ENCODE data around the gene KLHDC3. TPM values are rescaled to one million over a fixed set of nuclear protein-coding genes. Genes with fewer than 3 reads are reported as not detected.
A peak's percentile ranks its signal among the peaks of the same experiment; 100 is the strongest.
"Not testable (repeated sequence)": the region's sequence is repeated elsewhere in the genome, so short reads cannot be mapped to it uniquely, and the experiment has no call there.

KLHDC3 gene
- polyA plus RNA-seq, 3 donors: 51.9 to 141 (median 106) TPM

GRCh38 chr6:42993445-42993844 is 20.6 kb upstream of the KLHDC3 start:
- Mint-ChIP-seq H3K4me1 (peaks cover under 1% of the 10 kb centered on the region), H3K27me3 (ENCODE audit: low read depth in 3 of 3) (no peaks in the 10 kb centered on the region)
- peaks cover 23 to 35% of the 10 kb centered on the region in 2 donors for H3K36me3 ChIP-seq (replicated peaks in 1 of 2; ENCODE audit: control insufficient read depth in 1 of 2, insufficient read depth in 2 of 2, low read length in 2 of 2)

DNA sequence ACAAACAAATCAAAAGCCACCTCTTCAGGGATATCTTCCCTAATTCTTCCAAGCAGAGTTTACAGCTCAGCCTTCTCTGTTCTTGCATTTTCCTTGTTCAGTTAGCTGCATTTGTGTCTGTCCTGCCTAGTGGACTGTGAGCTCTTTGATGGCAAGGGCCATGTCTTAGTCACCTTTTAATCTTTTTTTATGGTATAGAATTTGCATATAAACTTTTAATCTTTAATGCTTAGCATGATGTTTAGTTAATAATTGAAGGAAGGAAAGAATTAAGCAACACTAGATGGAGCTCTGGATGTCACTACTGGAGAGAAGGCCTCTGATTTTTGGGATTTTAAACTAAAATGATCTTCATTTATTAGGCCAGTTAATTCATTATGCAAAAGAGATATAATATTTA is 17.5 kb upstream of the KLHDC3 start:
- Mint-ChIP-seq H3K27ac (peak overlapping the region in 1 of 7 donors; percentile 33), H3K9me3 (no peaks in the 10 kb centered on the region), H3K27me3 (ENCODE audit: low read depth in 3 of 3) (no peaks in the 10 kb centered on the region), H3K4me3 (no peak overlapping the region), H3K4me1 (no peaks in the 10 kb centered on the region), H3K36me3 (peaks cover 3 to 51% of the 10 kb centered on the region in 2 donors)
- Histone ChIP-seq H3K79me2 (ENCODE audit: insufficient read depth, low read length) (peaks cover 3% of the 10 kb centered on the region), H3K36me3 (replicated peaks in 1 of 2; ENCODE audit: control insufficient read depth in 1 of 2, insufficient read depth in 2 of 2, low read length in 2 of 2) (peaks cover 3 to 11% of the 10 kb centered on the region in 2 donors), H3K4me3 (replicated peaks in 1 of 3; ENCODE audit: low read depth in 2 of 3, low read length in 3 of 3) (no peak overlapping the region), H4K20me1 (ENCODE audit: insufficient read depth, low read length) (no peaks in the 10 kb centered on the region), H3K9ac (ENCODE audit: insufficient read depth, low read length, poor library complexity, severe bottlenecking) (no peak overlapping the region), H3K27me3 (ENCODE audit: control insufficient read depth in 2 of 2, insufficient read depth in 2 of 2, low read length in 2 of 2) (no peaks in the 10 kb centered on the region), H3K4me2 (replicated peaks; ENCODE audit: extremely low read depth, low read length, poor library complexity, severe bottlenecking) (no peak overlapping the region), H3K4me1 (ENCODE audit: control insufficient read depth in 1 of 2, insufficient read depth in 2 of 2, low read length in 2 of 2) (no peaks in the 10 kb centered on the region), H3K9me3 (replicated peaks in 1 of 2; ENCODE audit: control insufficient read depth in 1 of 2, insufficient read depth in 1 of 2, low read length in 2 of 2) (no peaks in the 10 kb centered on the region), H2AFZ (ENCODE audit: insufficient read depth, low read depth, low read length, poor library complexity, severe bottlenecking) (no peak overlapping the region), H3K27ac (ENCODE audit: low read depth in 1 of 2, low read length in 2 of 2) (no peak overlapping the region)
- intact Hi-C loops (cut with micrococcal nuclease): no loop called here
- DNase-seq: no peak
- TF ChIP-seq CTCF (IDR thresholded peaks at IDR 0.05): no peak

More at GRCh38 chr6:42993445-42993844, 20.6 kb upstream of the KLHDC3 start:
- peaks cover 6% of the 10 kb centered on the region for H4K20me1 ChIP-seq (ENCODE audit: insufficient read depth, low read length)
- intact Hi-C loops (cut with micrococcal nuclease): no loop called here
- H3K4me1 ChIP-seq (ENCODE audit: control insufficient read depth in 1 of 2, insufficient read depth in 2 of 2, low read length in 2 of 2): no peaks in the 10 kb centered on the region
- WGBS (ENCODE audit: insufficient coverage): 80% methylated on average over 1 of the region's 2 CpGs
- H3K9me3 ChIP-seq (replicated peaks in 1 of 2; ENCODE audit: control insufficient read depth in 1 of 2, insufficient read depth in 1 of 2, low read length in 2 of 2): no peaks in the 10 kb centered on the region
- H3K4me3 ChIP-seq (replicated peaks in 1 of 3; ENCODE audit: low read depth in 2 of 3, low read length in 3 of 3): no peak overlapping the region
- H2AFZ ChIP-seq (ENCODE audit: insufficient read depth, low read depth, low read length, poor library complexity, severe bottlenecking): no peak overlapping the region
- H3K36me3 Mint-ChIP-seq: peaks cover 22 to 64% of the 10 kb centered on the region in 2 donors
- H3K27me3 ChIP-seq (ENCODE audit: control insufficient read depth in 2 of 2, insufficient read depth in 2 of 2, low read length in 2 of 2): no peaks in the 10 kb centered on the region
- no peak overlapping the region for H3K4me2 ChIP-seq (replicated peaks; ENCODE audit: extremely low read depth, low read length, poor library complexity, severe bottlenecking)
- no peaks in the 10 kb centered on the region for H3K9me3 Mint-ChIP-seq
- H3K4me3 Mint-ChIP-seq: no peak overlapping the region
- no peak overlapping the region for H3K27ac ChIP-seq (ENCODE audit: low read depth in 1 of 2, low read length in 2 of 2)
- peaks cover 3% of the 10 kb centered on the region for H3K79me2 ChIP-seq (ENCODE audit: insufficient read depth, low read length)
- no peak for TF ChIP-seq CTCF (IDR thresholded peaks at IDR 0.05)
- H3K27ac Mint-ChIP-seq: no peak overlapping the region
- DNase-seq: no peak
- no peak overlapping the region for H3K9ac ChIP-seq (ENCODE audit: insufficient read depth, low read length, poor library complexity, severe bottlenecking)

DNA sequence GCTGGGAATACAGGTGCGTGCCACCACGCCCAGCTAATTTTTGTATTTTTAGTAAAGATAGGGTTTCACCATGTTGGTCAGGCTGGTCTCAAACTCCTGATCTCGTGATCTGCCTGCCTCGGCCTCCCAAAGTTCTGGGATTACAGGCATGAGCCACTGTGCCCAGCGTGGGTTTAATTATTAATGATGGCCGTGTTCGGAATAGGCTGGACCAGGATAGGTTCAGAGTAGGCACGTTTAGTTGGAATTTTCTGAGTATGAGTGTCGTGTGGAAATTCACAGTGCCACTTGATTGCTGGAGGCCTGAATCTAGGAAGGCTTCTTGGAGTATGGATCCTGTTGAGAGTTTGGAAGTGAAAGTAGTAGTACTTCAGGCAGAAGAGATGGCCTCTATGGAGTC is 15.8 kb upstream of the KLHDC3 start:
- 95% methylated on average over 6 of the region's 9 CpGs for WGBS (ENCODE audit: insufficient coverage)
- H3K4me3 Mint-ChIP-seq; intact Hi-C loops (cut with micrococcal nuclease): not testable (repeated sequence)

More for the DNA sequence above, 15.8 kb upstream of the KLHDC3 start:
- Mint-ChIP-seq H3K36me3 (peaks cover 3 to 38% of the 10 kb centered on the region in 2 donors), H3K27ac (peak overlapping the region in 1 of 7 donors; percentile 36)
- H2AFZ ChIP-seq (ENCODE audit: insufficient read depth, low read depth, low read length, poor library complexity, severe bottlenecking); H3K4me1 Mint-ChIP-seq; H3K4me1 ChIP-seq (ENCODE audit: control insufficient read depth in 1 of 2, insufficient read depth in 2 of 2, low read length in 2 of 2); H3K27me3 Mint-ChIP-seq (ENCODE audit: low read depth in 3 of 3); H3K9me3 Mint-ChIP-seq; H3K4me2 ChIP-seq (replicated peaks; ENCODE audit: extremely low read depth, low read length, poor library complexity, severe bottlenecking); DNase-seq; H3K9me3 ChIP-seq (replicated peaks in 1 of 2; ENCODE audit: control insufficient read depth in 1 of 2, insufficient read depth in 1 of 2, low read length in 2 of 2); H3K79me2 ChIP-seq (ENCODE audit: insufficient read depth, low read length); H3K27ac ChIP-seq (ENCODE audit: low read depth in 1 of 2, low read length in 2 of 2); H3K9ac ChIP-seq (ENCODE audit: insufficient read depth, low read length, poor library complexity, severe bottlenecking); H3K4me3 ChIP-seq (replicated peaks in 1 of 3; ENCODE audit: low read depth in 2 of 3, low read length in 3 of 3); H3K27me3 ChIP-seq (ENCODE audit: control insufficient read depth in 2 of 2, insufficient read depth in 2 of 2, low read length in 2 of 2); H4K20me1 ChIP-seq (ENCODE audit: insufficient read depth, low read length): not testable (repeated sequence)
- H3K36me3 ChIP-seq (replicated peaks in 1 of 2; ENCODE audit: control insufficient read depth in 1 of 2, insufficient read depth in 2 of 2, low read length in 2 of 2): peaks cover 0 to 12% of the 10 kb centered on the region in 2 donors

All from CD14-positive monocyte (primary cell).